H1 (cell line): ENCODE data around the gene CALML5. TPM values are rescaled to one million over a fixed set of nuclear protein-coding genes. Genes with fewer than 3 reads are reported as not detected.

ENCODE experiments used
- CTCF ChIA-PET: fragments of 300-600 bp; sonication (Branson Sonifier 250); formaldehyde crosslinking; loops from one replicate; lab custom pipeline; 2021; ENCODE audit not compliant: partially characterized antibody; lab: Charles Lee
- POLR2A ChIA-PET: fragments of 300-600 bp; sonication (Branson Sonifier 250); formaldehyde crosslinking; loops from one replicate; lab custom pipeline; 2021; ENCODE audit warnings: inconsistent platforms; ENCODE audit not compliant: partially characterized antibody; lab: Charles Lee
- DNase-seq, 2 experiments: peaks; one replicate each; pipeline versions ENCODE4 v3.0.0 to v3.0.0-alpha.2; 2010 to 2022; ENCODE audit warnings: low spot score in 2 of 2, low read depth in 1 of 2, mixed read lengths in 1 of 2
- FAIRE-seq: peaks from 2 replicates; lab custom pipeline; 2011; peaks lifted over from hg19 to GRCh38; lab: Jason Lieb, UNC
- H2AFZ ChIP-seq: 2 replicates; pipeline ENCODE4 v1.8.1; 2012; ENCODE audit warnings: low read length, inconsistent platforms
- H2AK5ac ChIP-seq: 2 replicates; pipeline ENCODE4 v1.6.1; 2013; ENCODE audit warnings: low read depth, low read length
- H2BK120ac ChIP-seq: replicated peaks from 2 replicates; pipeline ENCODE3; 2013; ENCODE audit warnings: low read depth, low read length, inconsistent platforms
- H2BK12ac ChIP-seq: 2 replicates; pipeline ENCODE4 v1.6.1; 2013; ENCODE audit warnings: low read depth, low read length
- H2BK15ac ChIP-seq: 2 replicates; pipeline ENCODE4 v1.6.1; 2013; ENCODE audit warnings: low read length
- H2BK20ac ChIP-seq: 2 replicates; pipeline ENCODE4 v1.6.1; 2013; ENCODE audit warnings: low read length
- H2BK5ac ChIP-seq: 2 replicates; pipeline ENCODE4 v1.6.1; 2013; ENCODE audit warnings: low read depth, low read length
- H3K14ac ChIP-seq: 2 replicates; pipeline ENCODE4 v1.6.1; 2013; ENCODE audit warnings: inconsistent platforms; ENCODE audit not compliant: insufficient read length
- H3K18ac ChIP-seq: 2 replicates; pipeline ENCODE4 v1.6.1; 2013; ENCODE audit warnings: low read length; ENCODE audit errors: extremely low read depth
- H3K23ac ChIP-seq: 2 replicates; pipeline ENCODE4 v1.6.1; 2013; ENCODE audit warnings: inconsistent platforms; ENCODE audit not compliant: insufficient read length
- H3K23me2 ChIP-seq: 2 replicates; pipeline ENCODE4 v1.6.1; 2013; ENCODE audit warnings: low read depth, low read length
- H3K27ac ChIP-seq: 2 replicates; pipeline ENCODE4 v1.6.1; 2011; ENCODE audit warnings: low read depth, low read length, inconsistent platforms
- H3K27me3 ChIP-seq, 4 experiments: replicated peaks in 1 of 4; 1 replicate in 1 of 4; 2 replicates in 3 of 4; pipeline versions ENCODE4 v1.6.1 to v1.8.1; 2011 to 2013; ENCODE audit warnings: low read length in 3 of 4, mild to moderate bottlenecking in 3 of 4, inconsistent platforms in 2 of 4, mixed read lengths in 2 of 4, moderate library complexity in 1 of 4; ENCODE audit not compliant: control insufficient read depth in 3 of 4, insufficient read depth in 3 of 4; ENCODE audit errors: extremely low read depth in 1 of 4
- H3K36me3 ChIP-seq, 4 experiments: 2 replicates each; pipeline versions ENCODE4 v1.6.1 to v1.8.1; 2011 to 2013; ENCODE audit warnings: mild to moderate bottlenecking in 4 of 4, low read length in 3 of 4, moderate library complexity in 2 of 4, control low read depth in 1 of 4, inconsistent platforms in 1 of 4; ENCODE audit not compliant: insufficient read depth in 4 of 4, control insufficient read depth in 2 of 4
- H3K4ac ChIP-seq: replicated peaks from 2 replicates; pipeline ENCODE3; 2013; ENCODE audit warnings: low read length, low read depth, mixed read lengths, inconsistent platforms; ENCODE audit not compliant: insufficient read length
- H3K4me1 ChIP-seq, 4 experiments: replicated peaks in 1 of 4; 1 replicate in 1 of 4; 2 replicates in 3 of 4; pipeline versions ENCODE4 v1.6.1 to v1.8.1; 2011 to 2013; ENCODE audit warnings: low read length in 3 of 4, inconsistent platforms in 2 of 4, mixed read lengths in 1 of 4; ENCODE audit not compliant: insufficient read depth in 4 of 4, control insufficient read depth in 3 of 4
- H3K4me2 ChIP-seq, 2 experiments: 2 replicates each; pipeline versions ENCODE4 v1.6.1 to v1.8.1; 2011 to 2013; ENCODE audit warnings: low read depth in 2 of 2, low read length in 2 of 2, control low read depth in 1 of 2, inconsistent platforms in 1 of 2, mild to moderate bottlenecking in 1 of 2; ENCODE audit not compliant: insufficient read depth in 1 of 2
- H3K4me3 ChIP-seq, 4 experiments: fragments of 200-600, 300-600 bp in 1 of 4; sonication (generic), shearing (Covaris generic), sonication (Bioruptor Twin) in 1 of 4; 2 replicates each; pipeline versions ENCODE4 v1.5.1 to v1.8.1; 2011 to 2016; ENCODE audit warnings: low read length in 4 of 4, low read depth in 3 of 4, control low read depth in 2 of 4, inconsistent platforms in 2 of 4, mild to moderate bottlenecking in 2 of 4, mixed read lengths in 1 of 4, moderate library complexity in 1 of 4; ENCODE audit not compliant: insufficient read depth in 2 of 4; ENCODE audit errors: extremely low read depth in 1 of 4
- H3K56ac ChIP-seq: replicated peaks from 2 replicates; pipeline ENCODE3; 2013; ENCODE audit warnings: low read depth, mild to moderate bottlenecking, mixed read lengths, low read length, inconsistent platforms; ENCODE audit not compliant: insufficient read length
- H3K79me1 ChIP-seq: 2 replicates; pipeline ENCODE4 v1.6.1; 2013; ENCODE audit warnings: low read depth, low read length, control low read depth
- H3K79me2 ChIP-seq, 2 experiments: 2 replicates each; pipeline versions ENCODE4 v1.6.1 to v1.8.1; 2012 to 2013; ENCODE audit warnings: low read length in 2 of 2, mild to moderate bottlenecking in 2 of 2, inconsistent platforms in 1 of 2; ENCODE audit not compliant: insufficient read depth in 2 of 2, control insufficient read depth in 1 of 2
- H3K9ac ChIP-seq, 4 experiments: replicated peaks in 1 of 4; 1 replicate in 1 of 4; 2 replicates in 3 of 4; pipeline versions ENCODE4 v1.6.1 to v1.8.1; 2011 to 2013; ENCODE audit warnings: low read depth in 3 of 4, low read length in 3 of 4, control low read depth in 2 of 4, mild to moderate bottlenecking in 2 of 4, moderate library complexity in 2 of 4, inconsistent platforms in 1 of 4; ENCODE audit errors: extremely low read depth in 1 of 4
- H3K9me3 ChIP-seq, 2 experiments: 2 replicates each; pipeline versions ENCODE4 v1.6.1 to v1.8.1; 2012 to 2013; ENCODE audit warnings: mild to moderate bottlenecking in 2 of 2, moderate library complexity in 2 of 2, control low read depth in 1 of 2, inconsistent platforms in 1 of 2, low read depth in 1 of 2, low read length in 1 of 2, mixed read lengths in 1 of 2; ENCODE audit not compliant: insufficient read depth in 2 of 2
- H4K20me1 ChIP-seq, 2 experiments: replicated peaks in 1 of 2; 2 replicates each; pipeline versions ENCODE3 to v1.8.1; 2011 to 2013; ENCODE audit warnings: inconsistent platforms in 2 of 2, low read length in 2 of 2, mild to moderate bottlenecking in 1 of 2; ENCODE audit not compliant: insufficient read depth in 2 of 2, control insufficient read depth in 1 of 2
- H4K5ac ChIP-seq: 2 replicates; pipeline ENCODE4 v1.6.1; 2013; ENCODE audit warnings: low read length, low read depth, mixed read lengths, inconsistent platforms; ENCODE audit not compliant: insufficient read length
- H4K8ac ChIP-seq: 2 replicates; pipeline ENCODE4 v1.8.0; 2013; ENCODE audit warnings: mild to moderate bottlenecking, moderate library complexity, low read length, inconsistent platforms; ENCODE audit not compliant: insufficient read depth; ENCODE audit errors: extremely low read depth
- H4K91ac ChIP-seq: replicated peaks from 2 replicates; pipeline ENCODE3; 2013; ENCODE audit warnings: low read length, mixed read lengths, inconsistent platforms; ENCODE audit not compliant: insufficient read length
- SP1 ChIP-seq: IDR thresholded peaks from 2 replicates; pipeline ENCODE4 v1.6.1; 2011; ENCODE audit warnings: low read depth, low read length
- WGBS, 2 experiments: shearing (Covaris generic) in 1 of 2; methylation state at CpG; one replicate each; pipeline versions ENCODE4 v1.1.6 to v1.1.7; 2013 to 2015; ENCODE audit warnings: low lambda C conversion rate in 2 of 2, mixed read lengths in 2 of 2, inconsistent platforms in 1 of 2, low coverage in 1 of 2, missing lambda C conversion rate in 1 of 2; ENCODE audit not compliant: insufficient replicate concordance in 2 of 2, insufficient coverage in 1 of 2, insufficient read length in 1 of 2; ENCODE audit errors: extremely low coverage in 1 of 2, missing lambda C conversion rate in 1 of 2; 5-methylcytosine and 5-hydroxymethylcytosine counted together
- polyA plus RNA-seq, 7 experiments: library from polyadenylated mRNA; depleted of rRNA in 3 of 7; stranded (reverse) in 5 of 7; unstranded in 2 of 7; fragments of >200 nt in 5 of 7; fragments of 200-250 nt in 2 of 7; gene quantifications; 1 replicate in 5 of 7; 2 replicates in 1 of 7; 4 replicates in 1 of 7; pipeline versions ENCODE4 v1.2.1 to v1.2.3, GENCODE V29; 2011 to 2013; ENCODE audit warnings: missing spikeins in 2 of 7, mixed read lengths in 2 of 7
- total RNA-seq: library from RNA; stranded (reverse); fragmentation: NEBNext Ultra II Directional; extraction: Animal tissue kit (Norgen Biotek cat#: 25700); gene quantifications from 2 replicates; pipeline ENCODE4 v1.2.1, GENCODE V29; 2021
- TF ChIP-seq, protein P1 (sequence below): IDR thresholded peaks from 2 replicates; pipeline ENCODE4 v1.6.1; 2012; ENCODE audit warnings: low read length, inconsistent platforms

The CALML5 gene
- total and polyA plus RNA-seq, 2 of the 8 experiments (the other 6 are each of a cell fraction or from before 2014, with no cell fraction given) = not detected

GRCh38 chr10:5532618-5533097 is 33.3 kb upstream of the CALML5 start:
- H4K8ac ChIP-seq = no peak overlapping the region
- H4K5ac ChIP-seq = no peak overlapping the region
- H3K14ac ChIP-seq = no peak overlapping the region
- no peaks in the 10 kb centered on the region for H3K79me1 ChIP-seq
- no peak overlapping the region for H2BK15ac ChIP-seq
- ChIA-PET CTCF (interaction anchor here (0.6 kb wide), 1 partner anchor 264 kb away, joined by 3 read pairs; no protein-coding TSS in a partner anchor), POLR2A (no interaction called here)
- H2BK12ac ChIP-seq = no peak overlapping the region
- no peaks in the 10 kb centered on the region for H3K36me3 ChIP-seq
- H3K4me1 ChIP-seq = no peaks in the 10 kb centered on the region
- H2BK120ac ChIP-seq = no peak overlapping the region
- WGBS, 2 experiments = 90% methylated on average over 6 of the region's 6 CpGs; no CpG with 5 or more reads in 1 of the 2 experiments
- no peak for DNase-seq
- no peak overlapping the region for H2BK20ac ChIP-seq
- no peaks in the 10 kb centered on the region for H3K23me2 ChIP-seq
- no peak overlapping the region for H2BK5ac ChIP-seq
- H3K27me3 ChIP-seq = no peaks in the 10 kb centered on the region
- H3K56ac ChIP-seq = no peak overlapping the region
- H3K18ac ChIP-seq = no peak overlapping the region
- no peak overlapping the region for H3K4ac ChIP-seq
- no peak overlapping the region for H4K91ac ChIP-seq
- H2AK5ac ChIP-seq = no peak overlapping the region
- no peak overlapping the region for H3K4me3 ChIP-seq
- peaks cover 0 to 3% of the 10 kb centered on the region in 2 experiments; a peak in 1 of 4 replicates for H3K9me3 ChIP-seq
- H3K27ac ChIP-seq = no peak overlapping the region
- H3K23ac ChIP-seq = no peak overlapping the region
- 0 out of 2 replicates have a peak overlapping the region, but pooled peaks have one; percentile 62 for H2AFZ ChIP-seq
- no peaks in the 10 kb centered on the region for H3K79me2 ChIP-seq
- FAIRE-seq = no peak
- H4K20me1 ChIP-seq = no peaks in the 10 kb centered on the region
- no peak overlapping the region for H3K4me2 ChIP-seq
- no peak overlapping the region for H3K9ac ChIP-seq
- TF ChIP-seq, protein P1, sequence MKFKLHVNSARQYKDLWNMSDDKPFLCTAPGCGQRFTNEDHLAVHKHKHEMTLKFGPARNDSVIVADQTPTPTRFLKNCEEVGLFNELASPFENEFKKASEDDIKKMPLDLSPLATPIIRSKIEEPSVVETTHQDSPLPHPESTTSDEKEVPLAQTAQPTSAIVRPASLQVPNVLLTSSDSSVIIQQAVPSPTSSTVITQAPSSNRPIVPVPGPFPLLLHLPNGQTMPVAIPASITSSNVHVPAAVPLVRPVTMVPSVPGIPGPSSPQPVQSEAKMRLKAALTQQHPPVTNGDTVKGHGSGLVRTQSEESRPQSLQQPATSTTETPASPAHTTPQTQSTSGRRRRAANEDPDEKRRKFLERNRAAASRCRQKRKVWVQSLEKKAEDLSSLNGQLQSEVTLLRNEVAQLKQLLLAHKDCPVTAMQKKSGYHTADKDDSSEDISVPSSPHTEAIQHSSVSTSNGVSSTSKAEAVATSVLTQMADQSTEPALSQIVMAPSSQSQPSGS = no peak
- no peak for TF ChIP-seq SP1
